Liver (tissue), 9 donors: ENCODE measurements around the gene TAS2R42. TPM values are rescaled to one million over a fixed set of nuclear protein-coding genes. Genes with fewer than 3 reads are reported as not detected.

ENCODE experiments used
- DNase-seq: peaks from one replicate; pipeline ENCODE4 v3.0.0-alpha.2; 2017; ENCODE audit warnings: low spot score
- H3K27ac ChIP-seq, 2 donors: one replicate each; pipeline ENCODE4 v1.7.0; 2013; ENCODE audit warnings: inconsistent platforms in 2 of 2, low read length in 2 of 2, control low read depth in 1 of 2, low read depth in 1 of 2, mild to moderate bottlenecking in 1 of 2
- H3K27me3 ChIP-seq, 4 donors: one replicate each; pipeline versions ENCODE4 v1.6.1 to v1.7.0; 2013; ENCODE audit warnings: low read length in 3 of 4, inconsistent platforms in 1 of 4, mild to moderate bottlenecking in 1 of 4, moderate library complexity in 1 of 4; ENCODE audit not compliant: control insufficient read depth in 4 of 4, insufficient read depth in 4 of 4
- H3K36me3 ChIP-seq, 4 donors: one replicate each; pipeline versions ENCODE4 v1.6.1 to v1.7.0; 2013; ENCODE audit warnings: low read length in 3 of 4, mild to moderate bottlenecking in 3 of 4, low read depth in 1 of 4, moderate library complexity in 1 of 4; ENCODE audit not compliant: control insufficient read depth in 4 of 4, insufficient read depth in 3 of 4
- H3K4me1 ChIP-seq, 4 donors: one replicate each; pipeline versions ENCODE4 v1.6.1 to v1.7.0; 2013; ENCODE audit warnings: low read length in 3 of 4, mild to moderate bottlenecking in 3 of 4, moderate library complexity in 1 of 4; ENCODE audit not compliant: control insufficient read depth in 4 of 4, insufficient read depth in 4 of 4
- H3K4me3 ChIP-seq, 3 donors: one replicate each; pipeline versions ENCODE4 v1.6.1 to v1.7.0; 2013; ENCODE audit warnings: low read length in 3 of 3, control low read depth in 1 of 3, low read depth in 1 of 3, mild to moderate bottlenecking in 1 of 3
- H3K9ac ChIP-seq, 2 donors: one replicate each; pipeline ENCODE4 v1.7.0; 2013; ENCODE audit warnings: low read length in 2 of 2, mild to moderate bottlenecking in 2 of 2, moderate library complexity in 2 of 2, control low read depth in 1 of 2, low read depth in 1 of 2
- H3K9me3 ChIP-seq, 4 donors: one replicate each; pipeline versions ENCODE4 v1.6.1 to v1.7.0; 2013; ENCODE audit warnings: low read length in 3 of 4; ENCODE audit not compliant: control insufficient read depth in 4 of 4
- CTCF ChIP-seq: fragments of 150-350 bp; IDR thresholded peaks from 2 replicates; pipeline ENCODE4 v1.5.1; 2017; ENCODE audit warnings: improper control_type of control experiment, low read depth, low read length; ENCODE audit not compliant: missing input control
- EGR1 ChIP-seq, 2 donors: IDR thresholded peaks; 2 replicates each; pipeline ENCODE4 v1.6.1; 2016 to 2018; ENCODE audit warnings: antibody characterized with exemption in 2 of 2, low read depth in 2 of 2
- FOXA1 ChIP-seq: IDR thresholded peaks from 2 replicates; pipeline ENCODE4 v1.6.1; 2016; ENCODE audit warnings: antibody characterized with exemption
- FOXA2 ChIP-seq: IDR thresholded peaks from 2 replicates; pipeline ENCODE4 v1.6.1; 2016; ENCODE audit warnings: antibody characterized with exemption
- GABPA ChIP-seq, 2 donors: IDR thresholded peaks in 1 of 2; conservative IDR thresholded peaks in 1 of 2; 2 replicates each; pipeline ENCODE4 v1.6.1; 2016; ENCODE audit warnings: antibody characterized with exemption in 2 of 2, mild to moderate bottlenecking in 1 of 2, moderate library complexity in 1 of 2
- HNF4A ChIP-seq, 2 donors: conservative IDR thresholded peaks; 2 replicates each; pipeline ENCODE4 v1.6.1; 2016; ENCODE audit warnings: antibody characterized with exemption in 2 of 2, mild to moderate bottlenecking in 2 of 2
- HNF4G ChIP-seq: IDR thresholded peaks from 2 replicates; pipeline ENCODE4 v1.6.1; 2016; ENCODE audit warnings: antibody characterized with exemption
- JUND ChIP-seq, 2 donors: IDR thresholded peaks; 2 replicates each; pipeline ENCODE4 v1.6.1; 2016; ENCODE audit warnings: antibody characterized with exemption in 2 of 2
- NR2F2 ChIP-seq: IDR thresholded peaks from 2 replicates; pipeline ENCODE4 v1.6.1; 2016; ENCODE audit warnings: antibody characterized with exemption
- RAD21 ChIP-seq, 2 donors: IDR thresholded peaks; 2 replicates each; pipeline ENCODE4 v1.6.1; 2016; ENCODE audit warnings: antibody characterized with exemption in 2 of 2, mild to moderate bottlenecking in 2 of 2
- RXRA ChIP-seq, 2 donors: IDR thresholded peaks; 2 replicates each; pipeline ENCODE4 v1.6.1; 2017 to 2018; ENCODE audit warnings: antibody characterized with exemption in 2 of 2, mild to moderate bottlenecking in 1 of 2
- SP1 ChIP-seq: IDR thresholded peaks from 2 replicates; pipeline ENCODE4 v1.6.1; 2018; ENCODE audit warnings: antibody characterized with exemption, mild to moderate bottlenecking
- TAF1 ChIP-seq: conservative IDR thresholded peaks from 2 replicates; pipeline ENCODE4 v1.6.1; 2016; ENCODE audit warnings: antibody characterized with exemption, mild to moderate bottlenecking
- YY1 ChIP-seq: IDR thresholded peaks from 2 replicates; pipeline ENCODE4 v1.6.1; 2016; ENCODE audit warnings: antibody characterized with exemption, mild to moderate bottlenecking
- ZBTB33 ChIP-seq: IDR thresholded peaks from 2 replicates; pipeline ENCODE4 v1.6.1; 2016; ENCODE audit warnings: antibody characterized with exemption
- WGBS: extraction: QIAGEN DNeasy Blood & Tissue Kit; methylation state at CpG from one replicate; pipeline ENCODE4 v1.1.7; 2013; 5-methylcytosine and 5-hydroxymethylcytosine counted together
- polyA plus RNA-seq, 2 donors: library from polyadenylated mRNA; stranded (reverse) in 1 of 2; unstranded in 1 of 2; fragments of 200-250 nt in 1 of 2; fragments of >200 nt in 1 of 2; fragmentation: Nextera tagmentation in 1 of 2; extraction: Ambion mirVana in 1 of 2; gene quantifications; one replicate each; pipeline versions ENCODE4 v1.2.1 to v1.2.3, GENCODE V29; 2013 to 2015
- total RNA-seq, 2 donors: library from RNA; depleted of rRNA; stranded (reverse); fragments of >200 nt; gene quantifications; one replicate each; pipeline ENCODE4 v1.2.3, GENCODE V29; 2014
- TF ChIP-seq, protein P1 (sequence below): IDR thresholded peaks from 2 replicates; pipeline ENCODE4 v1.6.1; 2016; ENCODE audit warnings: antibody characterized with exemption
- TF ChIP-seq, protein P2 (sequence below): IDR thresholded peaks from 2 replicates; pipeline ENCODE4 v1.6.1; 2016; ENCODE audit warnings: antibody characterized with exemption, mild to moderate bottlenecking
- TF ChIP-seq, protein P3 (sequence below): IDR thresholded peaks from 2 replicates; pipeline ENCODE4 v1.6.1; 2016; ENCODE audit warnings: antibody characterized with exemption
- donor health status: healthy.
- donor health status: healthy.
- donor health status: healthy.
- donor health status: healthy.
- donor health status: healthy.

Gene TAS2R42
- total and polyA plus RNA-seq, 4 donors, result not detected

DNA sequence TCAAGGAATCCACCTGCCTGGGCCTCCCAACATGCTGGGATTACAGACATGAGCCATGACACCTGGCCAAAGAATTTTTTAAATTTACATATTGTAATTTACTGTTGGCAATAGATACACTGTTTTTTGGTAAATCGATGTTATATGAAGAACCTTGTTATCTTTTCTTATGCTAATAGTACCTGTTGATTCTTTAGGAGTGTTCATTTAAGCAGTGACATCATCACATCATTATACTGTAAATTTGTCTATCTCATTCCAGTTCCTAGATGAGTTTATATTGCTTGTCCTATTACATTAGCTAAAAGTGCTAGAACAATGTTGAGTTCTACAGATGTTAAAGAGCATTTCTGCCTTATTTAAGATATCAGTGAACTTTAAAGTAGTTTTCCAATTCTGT, 39.3 kb downstream of the TAS2R42 start:
- no peaks in the 10 kb centered on the region for H3K27me3 ChIP-seq
- no peak overlapping the region for H3K4me3 ChIP-seq
- DNase-seq, result no peak
- TF ChIP-seq, protein P1, sequence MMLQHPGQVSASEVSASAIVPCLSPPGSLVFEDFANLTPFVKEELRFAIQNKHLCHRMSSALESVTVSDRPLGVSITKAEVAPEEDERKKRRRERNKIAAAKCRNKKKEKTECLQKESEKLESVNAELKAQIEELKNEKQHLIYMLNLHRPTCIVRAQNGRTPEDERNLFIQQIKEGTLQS, result no peak
- TF ChIP-seq, protein P2, sequence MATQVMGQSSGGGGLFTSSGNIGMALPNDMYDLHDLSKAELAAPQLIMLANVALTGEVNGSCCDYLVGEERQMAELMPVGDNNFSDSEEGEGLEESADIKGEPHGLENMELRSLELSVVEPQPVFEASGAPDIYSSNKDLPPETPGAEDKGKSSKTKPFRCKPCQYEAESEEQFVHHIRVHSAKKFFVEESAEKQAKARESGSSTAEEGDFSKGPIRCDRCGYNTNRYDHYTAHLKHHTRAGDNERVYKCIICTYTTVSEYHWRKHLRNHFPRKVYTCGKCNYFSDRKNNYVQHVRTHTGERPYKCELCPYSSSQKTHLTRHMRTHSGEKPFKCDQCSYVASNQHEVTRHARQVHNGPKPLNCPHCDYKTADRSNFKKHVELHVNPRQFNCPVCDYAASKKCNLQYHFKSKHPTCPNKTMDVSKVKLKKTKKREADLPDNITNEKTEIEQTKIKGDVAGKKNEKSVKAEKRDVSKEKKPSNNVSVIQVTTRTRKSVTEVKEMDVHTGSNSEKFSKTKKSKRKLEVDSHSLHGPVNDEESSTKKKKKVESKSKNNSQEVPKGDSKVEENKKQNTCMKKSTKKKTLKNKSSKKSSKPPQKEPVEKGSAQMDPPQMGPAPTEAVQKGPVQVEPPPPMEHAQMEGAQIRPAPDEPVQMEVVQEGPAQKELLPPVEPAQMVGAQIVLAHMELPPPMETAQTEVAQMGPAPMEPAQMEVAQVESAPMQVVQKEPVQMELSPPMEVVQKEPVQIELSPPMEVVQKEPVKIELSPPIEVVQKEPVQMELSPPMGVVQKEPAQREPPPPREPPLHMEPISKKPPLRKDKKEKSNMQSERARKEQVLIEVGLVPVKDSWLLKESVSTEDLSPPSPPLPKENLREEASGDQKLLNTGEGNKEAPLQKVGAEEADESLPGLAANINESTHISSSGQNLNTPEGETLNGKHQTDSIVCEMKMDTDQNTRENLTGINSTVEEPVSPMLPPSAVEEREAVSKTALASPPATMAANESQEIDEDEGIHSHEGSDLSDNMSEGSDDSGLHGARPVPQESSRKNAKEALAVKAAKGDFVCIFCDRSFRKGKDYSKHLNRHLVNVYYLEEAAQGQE, result no peak
- TF ChIP-seq EGR1 (IDR thresholded peaks at IDR 0.05; ENCODE audit: low read depth in 2 of 2), result no peak
- no peak for TF ChIP-seq CTCF
- TF ChIP-seq GABPA (IDR thresholded peaks at IDR 0.05 in 1 of 2, conservative IDR thresholded peaks at IDR 0.05 in 1 of 2), result no peak
- TF ChIP-seq YY1, result no peak
- TF ChIP-seq RXRA (IDR thresholded peaks at IDR 0.05), result no peak
- no peak for TF ChIP-seq ZBTB33
- TF ChIP-seq HNF4A (conservative IDR thresholded peaks at IDR 0.05), result no peak
- no peak for TF ChIP-seq FOXA1
- TF ChIP-seq NR2F2, result no peak
- TF ChIP-seq SP1, result no peak
- TF ChIP-seq RAD21 (IDR thresholded peaks at IDR 0.05), result no peak
- TF ChIP-seq TAF1, result no peak
- no peak for TF ChIP-seq FOXA2
- TF ChIP-seq JUND (IDR thresholded peaks at IDR 0.05), result no peak
- H3K36me3 ChIP-seq, result no peaks in the 10 kb centered on the region
- H3K4me1 ChIP-seq, result no peaks in the 10 kb centered on the region
- peaks cover 0 to 9% (median 0%) of the 10 kb centered on the region in 4 donors for H3K9me3 ChIP-seq
- 99% methylated on average over 1 of the region's 1 CpG for WGBS
- H3K9ac ChIP-seq, result no peak overlapping the region
- no peak overlapping the region for H3K27ac ChIP-seq

DNA sequence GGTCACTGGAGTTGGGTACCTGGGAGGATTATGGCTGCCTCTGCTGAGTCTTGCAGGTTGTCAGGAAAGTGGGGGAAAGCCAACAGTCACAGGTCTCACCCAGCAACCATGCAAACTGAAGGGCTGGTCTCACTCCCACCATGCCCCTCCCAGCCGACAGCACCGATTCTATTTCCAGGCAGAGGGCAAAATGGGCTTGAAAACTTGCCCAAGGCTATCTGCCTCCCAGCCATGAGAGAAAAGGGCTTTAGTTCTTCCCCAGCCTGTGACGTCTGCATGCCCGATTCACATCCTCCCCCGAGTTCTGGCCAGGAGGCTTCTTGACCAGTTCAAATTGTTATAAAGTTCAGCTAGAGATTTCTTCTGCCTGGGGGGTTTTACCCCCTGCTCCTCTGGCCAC, 42.4 kb downstream of the TAS2R42 start:
- Histone ChIP-seq H3K4me3 (no peak overlapping the region), H3K36me3 (no peaks in the 10 kb centered on the region), H3K4me1 (no peaks in the 10 kb centered on the region), H3K9ac (no peak overlapping the region), H3K27me3 (no peaks in the 10 kb centered on the region), H3K27ac (no peak overlapping the region), H3K9me3 (peaks cover 0 to 9% (median 0%) of the 10 kb centered on the region in 4 donors)
- no peak for DNase-seq
- TF ChIP-seq FOXA1 (no peak), RXRA (IDR thresholded peaks at IDR 0.05) (no peak), HNF4G (no peak), JUND (IDR thresholded peaks at IDR 0.05) (no peak), HNF4A (conservative IDR thresholded peaks at IDR 0.05) (no peak), CTCF (no peak), FOXA2 (no peak), TAF1 (no peak), SP1 (no peak), YY1 (no peak), GABPA (IDR thresholded peaks at IDR 0.05 in 1 of 2, conservative IDR thresholded peaks at IDR 0.05 in 1 of 2) (no peak), ZBTB33 (no peak)
- TF ChIP-seq, protein P1, result no peak
- TF ChIP-seq, protein P3, sequence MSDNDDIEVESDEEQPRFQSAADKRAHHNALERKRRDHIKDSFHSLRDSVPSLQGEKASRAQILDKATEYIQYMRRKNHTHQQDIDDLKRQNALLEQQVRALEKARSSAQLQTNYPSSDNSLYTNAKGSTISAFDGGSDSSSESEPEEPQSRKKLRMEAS, result no peak
- 93% methylated on average over 5 of the region's 5 CpGs for WGBS
